Memory B cell (primary cell): Measurements from ENCODE around the gene DPP6.

ENCODE experiments used
- ATAC-seq: fragments of 150-1000 bp; cut with Tn5 transposase; 2 replicates; pipeline ENCODE4 v1.10.0; 2021; ENCODE audit warnings: low read depth, mild to moderate bottlenecking, moderate library complexity
- DNase-seq, 2 donors: peaks; one replicate each; pipeline ENCODE4 v3.0.0; 2022; ENCODE audit warnings: low spot score in 2 of 2
- H3K27ac Mint-ChIP-seq: one replicate; pipeline ENCODE4 v1.8.0; 2022; ENCODE audit warnings: mild to moderate bottlenecking, moderate library complexity, mixed read lengths
- H3K27me3 Mint-ChIP-seq: one replicate; pipeline ENCODE4 v1.8.0; 2022; ENCODE audit warnings: mixed read lengths
- H3K36me3 Mint-ChIP-seq: one replicate; pipeline ENCODE4 v1.8.0; 2022; ENCODE audit warnings: mild to moderate bottlenecking, mixed read lengths
- H3K4me1 Mint-ChIP-seq: one replicate; pipeline ENCODE4 v1.8.0; 2022; ENCODE audit warnings: mixed read lengths
- H3K4me3 Mint-ChIP-seq: one replicate; pipeline ENCODE4 v1.8.0; 2022; ENCODE audit warnings: mild to moderate bottlenecking, moderate library complexity, mixed read lengths
- H3K9me3 Mint-ChIP-seq: one replicate; pipeline ENCODE4 v1.8.0; 2022; ENCODE audit warnings: mixed read lengths

Gene DPP6

DNA sequence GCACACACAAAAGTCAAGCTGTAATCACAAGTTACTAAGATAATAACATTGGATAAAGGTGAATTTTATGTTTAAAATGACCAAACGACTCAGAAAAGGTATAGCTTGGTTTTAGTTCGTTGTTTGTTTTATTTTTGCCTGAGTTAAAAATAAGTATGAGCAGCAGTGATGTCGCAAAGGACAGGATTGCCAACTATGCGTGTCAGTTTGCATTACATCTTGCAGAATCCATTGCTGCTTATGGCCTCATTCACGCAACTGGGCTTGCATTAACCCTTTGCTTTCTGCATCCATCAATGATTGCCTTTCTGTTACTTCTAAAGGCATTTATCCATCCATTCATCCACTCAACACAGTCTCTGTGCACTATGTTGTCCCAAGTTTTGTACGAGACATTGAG lies 389.6 kb downstream of the DPP6 start:
- no peak overlapping the region for H3K27ac Mint-ChIP-seq
- peaks cover 3% of the 10 kb centered on the region for H3K27me3 Mint-ChIP-seq
- H3K4me3 Mint-ChIP-seq = no peak overlapping the region
- H3K36me3 Mint-ChIP-seq = no peaks in the 10 kb centered on the region
- DNase-seq = no peak
- no peak for ATAC-seq
- H3K4me1 Mint-ChIP-seq = no peaks in the 10 kb centered on the region
- H3K9me3 Mint-ChIP-seq = peaks cover 9% of the 10 kb centered on the region

GRCh38 chr7:154442939-154443338 lies 390.7 kb downstream of the DPP6 start:
- Mint-ChIP-seq H3K27me3 (peaks cover 3% of the 10 kb centered on the region), H3K27ac (no peak overlapping the region), H3K36me3 (no peaks in the 10 kb centered on the region), H3K9me3 (peaks cover 11% of the 10 kb centered on the region), H3K4me3 (no peak overlapping the region), H3K4me1 (no peaks in the 10 kb centered on the region)
- DNase-seq (no peak), ATAC-seq (no peak)

DNA sequence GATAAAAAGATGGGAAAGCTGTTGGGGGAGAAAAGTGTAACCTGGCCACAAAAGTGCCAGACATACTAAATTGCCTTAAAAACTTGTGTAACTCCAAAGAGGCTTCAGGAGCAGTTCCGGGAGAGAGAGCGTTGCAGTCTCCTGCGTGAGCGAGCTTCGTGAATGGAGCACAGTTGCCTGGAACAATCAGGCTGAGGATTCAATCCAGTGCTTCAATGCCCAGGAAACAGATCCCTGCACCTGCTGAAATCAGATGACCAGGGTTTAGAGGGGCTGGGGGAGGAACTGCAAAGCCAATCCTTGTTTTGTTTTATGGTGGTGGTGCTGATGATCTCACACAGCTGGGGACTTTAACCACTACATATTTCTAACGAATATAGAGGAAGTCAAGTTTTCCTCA lies 398.3 kb downstream of the DPP6 start:
- Mint-ChIP-seq H3K4me3 (no peak overlapping the region), H3K27ac (no peak overlapping the region), H3K36me3 (no peaks in the 10 kb centered on the region), H3K9me3 (peaks cover 10% of the 10 kb centered on the region), H3K4me1 (no peaks in the 10 kb centered on the region), H3K27me3 (no peaks in the 10 kb centered on the region)
- DNase-seq = no peak
- ATAC-seq = no peak

GRCh38 chr7:154451480-154452457 lies 399.6 kb downstream of the DPP6 start:
- Mint-ChIP-seq H3K27ac (no peak overlapping the region), H3K36me3 (no peaks in the 10 kb centered on the region), H3K27me3 (no peaks in the 10 kb centered on the region), H3K9me3 (peaks cover 6% of the 10 kb centered on the region), H3K4me1 (no peaks in the 10 kb centered on the region), H3K4me3 (no peak overlapping the region)
- DNase-seq (no peak), ATAC-seq (no peak)

GRCh38 chr7:154463794-154464193 lies 411.6 kb downstream of the DPP6 start:
- Mint-ChIP-seq H3K27me3 (no peaks in the 10 kb centered on the region), H3K4me1 (no peaks in the 10 kb centered on the region), H3K27ac (no peak overlapping the region), H3K4me3 (no peak overlapping the region), H3K9me3 (peaks cover 16% of the 10 kb centered on the region), H3K36me3 (no peaks in the 10 kb centered on the region)
- no peak for ATAC-seq
- DNase-seq = no peak

GRCh38 chr7:154469652-154470051 lies 417.5 kb downstream of the DPP6 start:
- no peak for DNase-seq
- Mint-ChIP-seq H3K9me3 (peaks cover 7% of the 10 kb centered on the region), H3K4me1 (no peaks in the 10 kb centered on the region), H3K36me3 (no peaks in the 10 kb centered on the region), H3K27ac (no peak overlapping the region), H3K27me3 (no peaks in the 10 kb centered on the region), H3K4me3 (no peak overlapping the region)
- ATAC-seq = no peak

DNA sequence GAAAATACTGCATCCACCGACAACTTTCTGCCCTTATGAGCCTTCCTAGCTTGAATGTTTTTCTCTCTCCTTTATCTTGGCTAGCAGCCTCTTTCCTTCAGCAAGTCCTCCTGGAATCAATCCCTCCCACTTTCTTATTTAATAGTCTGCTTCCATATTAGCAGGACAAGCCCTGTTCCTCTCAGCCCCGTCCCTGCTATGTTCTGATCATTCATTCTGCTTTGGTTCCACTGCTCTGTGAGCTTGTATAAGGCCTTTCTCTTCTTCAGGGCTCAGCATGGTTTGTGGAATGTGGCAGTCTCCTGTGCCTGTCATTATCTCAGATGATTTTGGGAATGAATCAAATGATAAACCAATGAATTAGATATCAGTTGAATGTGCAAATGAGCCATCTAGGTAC lies 420.1 kb downstream of the DPP6 start:
- no peaks in the 10 kb centered on the region for H3K27me3 Mint-ChIP-seq
- H3K4me3 Mint-ChIP-seq = no peak overlapping the region

GRCh38 chr7:154473360-154473759 lies 421.2 kb downstream of the DPP6 start:
- no peak overlapping the region for H3K27ac Mint-ChIP-seq
- no peaks in the 10 kb centered on the region for H3K27me3 Mint-ChIP-seq
- H3K4me1 Mint-ChIP-seq = no peaks in the 10 kb centered on the region
- H3K9me3 Mint-ChIP-seq = peaks cover 2% of the 10 kb centered on the region
- H3K36me3 Mint-ChIP-seq = no peaks in the 10 kb centered on the region
- ATAC-seq (no peak), DNase-seq (no peak)
- no peak overlapping the region for H3K4me3 Mint-ChIP-seq

More for the DNA sequence above, 420.1 kb downstream of the DPP6 start:
- ATAC-seq = no peak
- DNase-seq = no peak
- Mint-ChIP-seq H3K36me3 (no peaks in the 10 kb centered on the region), H3K4me1 (no peaks in the 10 kb centered on the region), H3K27ac (no peak overlapping the region), H3K9me3 (peaks cover 2% of the 10 kb centered on the region)

DNA sequence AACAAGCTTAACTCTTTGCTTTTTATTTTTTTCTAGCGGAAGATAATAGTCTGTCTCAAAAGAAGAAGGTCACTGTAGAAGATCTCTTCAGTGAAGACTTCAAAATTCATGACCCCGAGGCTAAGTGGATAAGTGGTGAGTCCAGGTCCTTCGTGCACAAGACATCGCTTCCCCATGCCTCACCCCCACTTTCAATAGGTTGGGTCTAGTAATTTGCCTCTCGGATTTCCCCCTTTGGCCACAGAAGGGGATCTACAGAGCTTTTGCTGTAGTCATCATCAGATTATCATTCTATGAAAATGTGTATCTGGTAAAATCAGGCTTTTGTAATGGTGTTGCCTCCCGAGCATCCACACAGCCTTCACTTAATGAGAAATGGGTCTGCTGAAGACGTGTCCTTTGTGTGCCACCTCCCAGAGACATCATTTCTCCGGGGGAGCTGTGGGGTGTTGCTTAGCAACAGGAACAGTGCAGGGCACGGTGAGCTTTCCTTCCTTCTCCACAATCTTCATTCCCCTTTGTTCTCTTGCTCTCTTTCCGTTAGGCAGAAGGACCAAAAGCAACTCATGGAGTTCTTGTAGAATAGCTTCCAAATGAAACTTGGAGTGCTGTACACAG lies 422.8 kb downstream of the DPP6 start:
- Mint-ChIP-seq H3K9me3 (peaks cover 2% of the 10 kb centered on the region), H3K4me1 (no peaks in the 10 kb centered on the region), H3K27ac (no peak overlapping the region), H3K27me3 (no peaks in the 10 kb centered on the region), H3K4me3 (no peak overlapping the region), H3K36me3 (no peaks in the 10 kb centered on the region)
- ATAC-seq (no peak), DNase-seq (no peak)

DNA sequence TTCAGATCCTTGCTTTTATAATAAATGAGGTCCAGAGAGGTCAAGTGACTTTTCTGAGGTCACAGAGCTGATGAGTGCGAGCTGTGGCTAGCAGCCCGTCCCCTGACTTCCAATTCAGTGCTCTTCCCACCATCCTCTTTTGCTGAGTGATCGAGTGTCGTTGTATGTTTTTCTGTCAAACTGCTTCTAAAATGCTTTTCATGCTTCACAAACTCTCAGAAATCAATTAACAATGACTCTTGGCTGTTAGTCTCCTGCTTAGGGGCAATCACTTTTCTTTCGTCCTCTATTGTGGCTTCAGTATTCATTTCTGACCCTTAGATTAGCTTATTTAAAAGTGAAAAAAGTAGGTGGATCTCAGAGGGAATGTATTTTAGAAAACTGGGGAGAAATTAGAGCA lies 423.7 kb downstream of the DPP6 start:
- H3K4me3 Mint-ChIP-seq = no peak overlapping the region
- DNase-seq = no peak
- no peaks in the 10 kb centered on the region for H3K36me3 Mint-ChIP-seq
- H3K27ac Mint-ChIP-seq = no peak overlapping the region
- no peaks in the 10 kb centered on the region for H3K4me1 Mint-ChIP-seq
- no peak for ATAC-seq
- H3K27me3 Mint-ChIP-seq = no peaks in the 10 kb centered on the region
- H3K9me3 Mint-ChIP-seq = peaks cover 2% of the 10 kb centered on the region

- Mint-ChIP-seq H3K27me3 (no peaks in the 10 kb centered on the region), H3K9me3 (peaks cover 2% of the 10 kb centered on the region)
Observed at GRCh38 chr7:154480817-154481216, 428.6 kb downstream of the DPP6 start.

DNA sequence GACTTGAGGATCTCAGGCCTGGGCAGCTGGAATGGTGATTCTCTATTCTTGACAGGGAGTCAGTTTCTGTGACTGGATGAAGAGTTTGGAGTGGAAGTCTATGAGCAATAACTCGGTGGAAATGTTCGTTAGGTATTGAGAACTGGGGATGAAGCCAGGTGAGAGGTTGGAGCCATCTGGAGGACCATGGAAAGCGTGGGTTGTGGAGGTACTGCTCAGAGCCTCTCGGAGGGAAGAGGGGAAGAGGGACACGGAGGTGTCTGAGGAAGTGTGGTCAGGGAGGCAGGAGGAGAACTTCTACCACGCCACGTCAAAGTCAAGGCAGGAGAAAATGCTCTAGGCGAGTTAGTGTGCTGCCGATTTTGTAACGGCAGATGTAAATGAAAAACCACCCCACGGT lies 430.7 kb downstream of the DPP6 start:
- H3K4me1 Mint-ChIP-seq = no peaks in the 10 kb centered on the region
- H3K27ac Mint-ChIP-seq = no peak overlapping the region
- no peak for ATAC-seq

More at GRCh38 chr7:154480817-154481216, 428.6 kb downstream of the DPP6 start:
- DNase-seq (no peak), ATAC-seq (no peak)
- Mint-ChIP-seq H3K27ac (no peak overlapping the region), H3K4me3 (no peak overlapping the region), H3K4me1 (no peaks in the 10 kb centered on the region), H3K36me3 (no peaks in the 10 kb centered on the region)

DNA sequence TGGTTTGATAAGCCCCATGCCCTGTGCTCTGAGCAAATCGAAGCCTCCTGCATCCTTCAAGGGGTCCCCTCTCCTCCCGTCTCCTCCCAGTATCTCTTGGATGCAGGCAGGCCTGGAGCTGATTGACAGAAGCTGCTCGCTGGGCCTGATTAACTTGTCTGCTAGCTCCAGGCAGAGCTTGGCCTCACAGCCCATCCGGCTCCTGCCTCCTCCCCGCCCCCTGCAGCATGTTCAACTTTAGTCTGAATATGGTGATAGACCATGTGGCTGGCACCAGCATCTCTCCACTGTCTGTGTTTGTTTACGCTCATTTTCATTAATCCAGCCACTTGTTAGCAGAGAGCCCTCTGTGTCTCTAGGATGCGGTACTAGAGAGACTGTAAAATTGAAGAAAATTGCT lies 432.2 kb downstream of the DPP6 start:
- ATAC-seq (no peak), DNase-seq (no peak)
- Mint-ChIP-seq H3K27ac (no peak overlapping the region), H3K4me1 (no peaks in the 10 kb centered on the region), H3K4me3 (no peak overlapping the region), H3K9me3 (peaks cover 1% of the 10 kb centered on the region), H3K36me3 (no peaks in the 10 kb centered on the region), H3K27me3 (no peaks in the 10 kb centered on the region)

More for the DNA sequence above, 430.7 kb downstream of the DPP6 start:
- no peak for DNase-seq
- Mint-ChIP-seq H3K9me3 (peaks cover 3% of the 10 kb centered on the region), H3K36me3 (no peaks in the 10 kb centered on the region), H3K4me3 (no peak overlapping the region), H3K27me3 (no peaks in the 10 kb centered on the region)

GRCh38 chr7:154484943-154485342 lies 432.7 kb downstream of the DPP6 start:
- no peak overlapping the region for H3K4me3 Mint-ChIP-seq
- H3K36me3 Mint-ChIP-seq = no peaks in the 10 kb centered on the region
- ATAC-seq = no peak
- DNase-seq = no peak
- no peaks in the 10 kb centered on the region for H3K4me1 Mint-ChIP-seq
- H3K9me3 Mint-ChIP-seq = peaks cover 1% of the 10 kb centered on the region
- no peak overlapping the region for H3K27ac Mint-ChIP-seq
- no peaks in the 10 kb centered on the region for H3K27me3 Mint-ChIP-seq
